RWPE1 (cell line): Measurements from ENCODE around the gene EDN1.
A peak's percentile ranks its signal among the peaks of the same experiment; 100 is the strongest.

Experiments used
- CTCF ChIA-PET: fragments of 350-600 bp; sonication (Branson Sonifier 250); formaldehyde crosslinking; extraction: SDS; loops from one replicate; lab custom pipeline; 2021; lab: Yijun Ruan, JAX
- POLR2A ChIA-PET: fragments of 400-600 bp; formaldehyde crosslinking; extraction: SDS; loops from one replicate; lab custom pipeline; 2020; ENCODE audit warnings: antibody characterized with exemption; ENCODE audit not compliant: low non-redundant PET; lab: Yijun Ruan, JAX
- DNase-seq: peaks from one replicate; pipeline ENCODE4 v3.0.0; 2012; ENCODE audit warnings: low spot score
- H3K27ac ChIP-seq: fragments of 450-650 bp; 2 replicates; pipeline ENCODE4 v1.5.1; 2017
- CTCF ChIP-seq: fragments of 450-650 bp; conservative IDR thresholded peaks from 2 replicates; pipeline ENCODE4 v1.5.1; 2017; ENCODE audit warnings: low read depth, mild to moderate bottlenecking

EDN1 gene

DNA sequence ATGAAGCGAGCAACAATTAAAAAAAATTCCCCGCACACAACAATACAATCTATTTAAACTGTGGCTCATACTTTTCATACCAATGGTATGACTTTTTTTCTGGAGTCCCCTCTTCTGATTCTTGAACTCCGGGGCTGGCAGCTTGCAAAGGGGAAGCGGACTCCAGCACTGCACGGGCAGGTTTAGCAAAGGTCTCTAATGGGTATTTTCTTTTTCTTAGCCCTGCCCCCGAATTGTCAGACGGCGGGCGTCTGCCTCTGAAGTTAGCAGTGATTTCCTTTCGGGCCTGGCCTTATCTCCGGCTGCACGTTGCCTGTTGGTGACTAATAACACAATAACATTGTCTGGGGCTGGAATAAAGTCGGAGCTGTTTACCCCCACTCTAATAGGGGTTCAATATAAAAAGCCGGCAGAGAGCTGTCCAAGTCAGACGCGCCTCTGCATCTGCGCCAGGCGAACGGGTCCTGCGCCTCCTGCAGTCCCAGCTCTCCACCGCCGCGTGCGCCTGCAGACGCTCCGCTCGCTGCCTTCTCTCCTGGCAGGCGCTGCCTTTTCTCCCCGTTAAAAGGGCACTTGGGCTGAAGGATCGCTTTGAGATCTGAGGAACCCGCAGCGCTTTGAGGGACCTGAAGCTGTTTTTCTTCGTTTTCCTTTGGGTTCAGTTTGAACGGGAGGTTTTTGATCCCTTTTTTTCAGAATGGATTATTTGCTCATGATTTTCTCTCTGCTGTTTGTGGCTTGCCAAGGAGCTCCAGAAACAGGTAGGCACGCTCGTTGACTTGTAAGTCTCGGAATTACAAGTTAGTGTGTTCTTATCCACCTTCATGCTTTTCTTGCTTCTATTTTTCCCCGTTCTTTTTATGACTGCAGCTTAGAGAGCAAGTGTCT, at the start of gene EDN1:
Gene EDN1, plus strand, starts transcription at position 429 of the 888 bp plus-strand sequence. Its CDS starts 269 bp downstream, at position 698.
- peak; percentile 76 for DNase-seq
- ChIA-PET CTCF (interaction anchor here (0.5 to 2.2 kb wide), 19 partner anchors 8 to 635 kb away, joined by 3 to 14 read pairs (median 3); no protein-coding TSS in a partner anchor), POLR2A (interaction anchor here (0.7 kb wide), 1 partner anchor 35 kb away, joined by 3 read pairs; no protein-coding TSS in a partner anchor)
- peak; percentile 47 for TF ChIP-seq CTCF
- peak within 1 kb of the TSS; percentile 91 for H3K27ac ChIP-seq

- H3K27ac ChIP-seq: no peak overlapping the region
- TF ChIP-seq CTCF: no peak
- ChIA-PET CTCF (interaction anchor here (0.9 to 1.0 kb wide), 2 partner anchors 48 to 635 kb away, joined by 3 read pairs; no protein-coding TSS in a partner anchor), POLR2A (no interaction called here)
- no peak for DNase-seq
Measured at GRCh38 chr6:12241493-12242175, 48.5 kb upstream of the EDN1 start.

DNA sequence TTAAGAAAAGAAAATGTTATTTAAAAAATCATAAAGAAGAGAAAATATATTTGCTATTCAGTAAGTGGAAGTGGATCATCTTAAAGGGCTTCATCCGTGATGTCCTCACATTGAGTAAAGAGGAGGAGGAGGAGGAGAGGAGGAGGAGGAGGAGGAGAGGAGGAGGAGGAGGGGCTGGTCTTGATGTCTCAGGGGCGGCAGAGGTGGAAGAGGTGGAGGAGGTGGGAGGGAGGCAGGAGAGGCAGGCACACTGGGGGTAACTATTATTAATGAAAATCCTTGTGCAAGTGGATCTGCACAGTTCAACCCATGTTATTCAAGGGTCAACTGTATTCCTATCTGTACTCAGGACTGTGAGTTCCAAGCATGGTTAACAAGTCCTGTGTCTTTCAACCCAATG, 47.0 kb upstream of the EDN1 start:
- POLR2A ChIA-PET: no interaction called here

DNA sequence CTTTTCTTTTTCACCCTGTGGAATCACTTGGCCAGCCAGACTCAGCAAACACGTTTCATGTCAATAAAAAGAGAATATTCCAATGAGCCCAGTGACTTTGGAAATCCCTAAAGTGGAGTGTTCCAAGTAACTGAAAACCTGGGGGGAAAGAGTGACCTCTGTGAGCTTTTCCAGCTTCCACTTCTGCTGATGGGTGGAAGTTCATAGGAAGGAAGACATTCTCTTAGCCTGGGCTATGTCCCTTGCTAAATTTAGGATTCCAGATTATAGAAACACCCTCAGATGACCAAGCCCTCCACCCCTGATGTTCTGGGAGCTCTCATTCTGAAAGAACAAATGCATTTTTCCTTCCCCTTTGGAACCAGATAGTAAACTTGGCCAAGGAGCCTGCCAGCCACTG, 44.8 kb upstream of the EDN1 start:
- CTCF ChIA-PET: interaction anchor here (0.6 to 0.7 kb wide), 2 partner anchors 662 to 795 kb away, joined by 3 to 4 read pairs; no protein-coding TSS in a partner anchor
- DNase-seq: no peak
- POLR2A ChIA-PET: no interaction called here
- no peak overlapping the region for H3K27ac ChIP-seq
- no peak for TF ChIP-seq CTCF

More for the DNA sequence above, 47.0 kb upstream of the EDN1 start:
- no peak for DNase-seq
- no peak overlapping the region for H3K27ac ChIP-seq
- no peak for TF ChIP-seq CTCF
- CTCF ChIA-PET: interaction anchor here (1.5 kb wide), 1 partner anchor 9 kb away, joined by 7 read pairs; no protein-coding TSS in a partner anchor

- ChIA-PET POLR2A (no interaction called here), CTCF (interaction anchor here (0.7 kb wide), 2 partner anchors 44 to 796 kb away, joined by 3 read pairs; no protein-coding TSS in a partner anchor)
- DNase-seq: no peak
- no peak overlapping the region for H3K27ac ChIP-seq
- no peak for TF ChIP-seq CTCF
Measured at GRCh38 chr6:12245763-12246718, 44.1 kb upstream of the EDN1 start.
